ENCODE data around the gene RNF41.

- TF ChIP-seq YY1 (IDR thresholded peaks at IDR 0.05; ENCODE audit: insufficient read depth, insufficient read length): no peak
- no peak for TF ChIP-seq SUZ12 (IDR thresholded peaks at IDR 0.05; ENCODE audit: extremely low read depth, insufficient read depth, insufficient read length)
- no peak for TF ChIP-seq ZNF274 (IDR thresholded peaks at IDR 0.05; ENCODE audit: low read depth, low read length)
These were observed 31.0 kb downstream of the RNF41 start for GRCh38 chr12:56190695-56191155.
